Right lobe of liver (tissue), 6 donors: ENCODE data around the gene TADA2A. TPM values are rescaled to one million over a fixed set of nuclear protein-coding genes. Genes with fewer than 3 reads are reported as not detected.
A peak's percentile ranks its signal among the peaks of the same experiment; 100 is the strongest.
"Not testable (repeated sequence)": the region's sequence is repeated elsewhere in the genome, so short reads cannot be mapped to it uniquely, and the experiment has no call there.

ENCODE experiments used
- ATAC-seq, 4 donors: fragments of 200-7000 bp; cut with Tn5 transposase; one replicate each; pipeline ENCODE4 v1.9.1; 2020; ENCODE audit warnings: mild to moderate bottlenecking in 4 of 4, moderate library complexity in 4 of 4
- DNase-seq, 3 donors: peaks; one replicate each; pipeline ENCODE4 v3.0.0-alpha.2; 2020
- H3K27ac ChIP-seq, 3 donors: fragments of 200-600 bp; one replicate each; pipeline ENCODE4 v1.8.0; 2022
- H3K27me3 ChIP-seq, 2 donors: fragments of 200-600 bp; one replicate each; pipeline ENCODE4 v1.8.0; 2022
- H3K36me3 ChIP-seq, 4 donors: fragments of 200-600 bp; sonication (generic) in 1 of 4; one replicate each; pipeline versions ENCODE4 v1.5.1 to v1.8.0; 2017 to 2022; ENCODE audit warnings: control low read depth in 1 of 4
- H3K4me1 ChIP-seq, 4 donors: fragments of 200-600 bp; sonication (generic) in 1 of 4; one replicate each; pipeline versions ENCODE4 v1.5.1 to v1.8.0; 2017 to 2022; ENCODE audit warnings: control low read depth in 1 of 4
- H3K4me3 ChIP-seq, 3 donors: fragments of 200-600 bp; one replicate each; pipeline ENCODE4 v1.8.0; 2022
- H3K9me3 ChIP-seq, 4 donors: fragments of 200-600 bp; sonication (generic) in 1 of 4; one replicate each; pipeline versions ENCODE4 v1.5.1 to v1.8.0; 2017 to 2022; ENCODE audit warnings: control low read depth in 1 of 4
- POLR2A ChIP-seq: fragments of 450-650 bp; IDR thresholded peaks from one replicate; pipeline ENCODE4 v1.6.1; 2017; ENCODE audit warnings: antibody characterized with exemption, mild to moderate bottlenecking
- WGBS: methylation state at CpG from one replicate; pipeline ENCODE4 v1.1.6; 2018; ENCODE audit warnings: low coverage, low lambda C conversion rate; ENCODE audit not compliant: insufficient coverage; ENCODE audit errors: missing lambda C conversion rate; 5-methylcytosine and 5-hydroxymethylcytosine counted together
- intact Hi-C, 2 donors: fragments of 100-400 bp; cut with DNase I; formaldehyde crosslinking; loops; one replicate each; pipeline versions ENCODE4 v1.11.2 to v1.14.1; 2022
- total RNA-seq, 6 experiments: library from RNA; depleted of rRNA in 2 of 6; stranded (reverse); fragments of >200 nt in 2 of 6; fragmentation: NEBNext Ultra II Directional in 3 of 6; extraction: Animal tissue kit (Norgen Biotek cat#: 25700) in 3 of 6; gene quantifications; one replicate each; pipeline versions ENCODE4 v1.1.0 to v1.2.4, GENCODE V29; 2016 to 2023
- TF ChIP-seq, protein P1 (sequence below), 4 donors: fragments of 200-600 bp in 3 of 4; fragments of 450-650 bp in 1 of 4; IDR thresholded peaks; one replicate each; pipeline versions ENCODE4 v1.5.1 to v1.8.0; 2016 to 2022; ENCODE audit warnings: antibody characterized with exemption in 4 of 4, mild to moderate bottlenecking in 2 of 4
- donor health status: DM: no; HTN: yes; CAD: no.
- donor health status: DM: no; HTN: no; CAD: no.
- donor health status: DM: no; HTN: no; CAD: no.
- donor health status: DM: no; HTN: yes; CAD: no.
- donor health status: DM: no; HTN: yes; CAD: no.

The TADA2A gene
- total RNA-seq, 6 experiments from 2014 or later = 5.2 to 9.6 (median 7.4) TPM

- intact Hi-C loops = no loop called here
- H3K9me3 ChIP-seq = no peaks in the 10 kb centered on the region
- H3K27ac ChIP-seq = no peak overlapping the region
- no peak for TF ChIP-seq POLR2A
- TF ChIP-seq, protein P1, sequence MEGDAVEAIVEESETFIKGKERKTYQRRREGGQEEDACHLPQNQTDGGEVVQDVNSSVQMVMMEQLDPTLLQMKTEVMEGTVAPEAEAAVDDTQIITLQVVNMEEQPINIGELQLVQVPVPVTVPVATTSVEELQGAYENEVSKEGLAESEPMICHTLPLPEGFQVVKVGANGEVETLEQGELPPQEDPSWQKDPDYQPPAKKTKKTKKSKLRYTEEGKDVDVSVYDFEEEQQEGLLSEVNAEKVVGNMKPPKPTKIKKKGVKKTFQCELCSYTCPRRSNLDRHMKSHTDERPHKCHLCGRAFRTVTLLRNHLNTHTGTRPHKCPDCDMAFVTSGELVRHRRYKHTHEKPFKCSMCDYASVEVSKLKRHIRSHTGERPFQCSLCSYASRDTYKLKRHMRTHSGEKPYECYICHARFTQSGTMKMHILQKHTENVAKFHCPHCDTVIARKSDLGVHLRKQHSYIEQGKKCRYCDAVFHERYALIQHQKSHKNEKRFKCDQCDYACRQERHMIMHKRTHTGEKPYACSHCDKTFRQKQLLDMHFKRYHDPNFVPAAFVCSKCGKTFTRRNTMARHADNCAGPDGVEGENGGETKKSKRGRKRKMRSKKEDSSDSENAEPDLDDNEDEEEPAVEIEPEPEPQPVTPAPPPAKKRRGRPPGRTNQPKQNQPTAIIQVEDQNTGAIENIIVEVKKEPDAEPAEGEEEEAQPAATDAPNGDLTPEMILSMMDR (IDR thresholded peaks at IDR 0.05) = no peak
- ATAC-seq (no peak), DNase-seq (no peak)
- peaks cover 0 to 6% (median 2%) of the 10 kb centered on the region in 4 donors for H3K4me1 ChIP-seq
- H3K4me3 ChIP-seq = no peak overlapping the region
- H3K36me3 ChIP-seq = no peaks in the 10 kb centered on the region
- H3K27me3 ChIP-seq = no peaks in the 10 kb centered on the region
Measured at GRCh38 chr17:37400505-37400904, 6.2 kb upstream of the TADA2A start.

DNA sequence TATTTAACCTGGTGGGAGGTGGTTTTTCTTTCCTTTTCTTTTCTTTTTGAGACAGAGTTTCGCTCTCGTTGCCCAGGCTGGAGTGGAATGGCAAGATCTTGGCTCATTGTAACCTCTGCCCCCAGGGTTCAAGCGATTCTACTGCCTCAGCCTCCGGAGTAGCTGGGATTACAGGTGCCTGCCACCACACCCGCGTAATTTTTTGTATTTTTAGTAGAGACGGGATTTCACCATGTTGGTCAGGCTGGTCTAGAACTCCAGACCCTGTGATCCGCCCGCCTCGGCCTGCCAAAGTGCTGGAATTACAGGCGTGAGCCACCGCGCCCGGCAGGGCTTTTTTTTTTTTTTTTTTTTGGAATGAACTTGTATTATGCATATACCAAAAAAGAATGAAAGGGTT, 1.2 kb upstream of the TADA2A start:
- H3K9me3 ChIP-seq, DNase-seq, H3K36me3 ChIP-seq, H3K4me3 ChIP-seq, H3K27me3 ChIP-seq, intact Hi-C loops, H3K27ac ChIP-seq, ATAC-seq: not testable (repeated sequence)
- 46% methylated on average over 12 of the region's 14 CpGs for WGBS
- peaks cover 0 to 10% (median 0%) of the 10 kb centered on the region in 4 donors for H3K4me1 ChIP-seq

DNA sequence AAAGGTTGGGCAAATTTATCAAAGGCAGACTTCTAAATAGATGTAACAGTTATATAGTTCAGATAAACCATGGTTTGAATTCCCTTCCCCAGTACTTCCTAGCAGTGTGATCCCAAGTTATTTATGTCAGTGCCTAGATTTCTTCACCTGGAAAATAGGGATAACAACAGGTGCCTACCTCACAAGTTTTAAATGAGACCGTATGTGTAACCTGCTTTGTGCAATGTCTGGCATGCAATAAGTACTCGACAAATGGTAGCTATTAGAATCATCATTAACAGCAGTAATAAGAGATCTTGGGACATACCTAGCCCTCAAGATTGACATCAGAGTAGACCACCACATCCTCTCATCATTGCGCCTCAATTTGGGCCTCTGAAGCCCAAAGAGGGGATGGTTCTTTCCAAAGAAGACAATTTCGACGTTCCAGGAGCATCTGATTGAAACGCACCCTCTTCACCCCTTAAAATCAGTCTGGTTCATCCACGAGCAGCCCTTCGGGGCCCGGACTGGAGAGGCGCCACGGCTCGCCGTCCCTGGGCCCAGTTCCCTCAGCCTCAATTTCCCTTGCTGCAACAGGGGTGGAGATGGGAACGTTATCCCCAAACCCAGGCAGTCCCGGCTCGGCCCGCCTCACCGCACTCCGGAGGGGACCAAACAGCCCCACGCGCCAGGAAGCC, 591 bp upstream of the TADA2A start:
- Histone ChIP-seq H3K27me3 (no peaks in the 10 kb centered on the region), H3K27ac (peak overlapping the region; percentile 63 to 85 (median 82)), H3K4me3 (peak overlapping the region; percentile 50 to 73 (median 63)), H3K4me1 (peaks cover 0 to 10% (median 0%) of the 10 kb centered on the region in 4 donors), H3K9me3 (no peaks in the 10 kb centered on the region), H3K36me3 (peaks cover 0 to 4% (median under 1%) of the 10 kb centered on the region in 4 donors)
- intact Hi-C loops = no loop called here
- WGBS = under 1% methylated on average over 19 of the region's 21 CpGs
- no peak for ATAC-seq
- TF ChIP-seq, protein P1 (IDR thresholded peaks at IDR 0.05) = no peak
- TF ChIP-seq POLR2A = no peak
- no peak for DNase-seq

DNA sequence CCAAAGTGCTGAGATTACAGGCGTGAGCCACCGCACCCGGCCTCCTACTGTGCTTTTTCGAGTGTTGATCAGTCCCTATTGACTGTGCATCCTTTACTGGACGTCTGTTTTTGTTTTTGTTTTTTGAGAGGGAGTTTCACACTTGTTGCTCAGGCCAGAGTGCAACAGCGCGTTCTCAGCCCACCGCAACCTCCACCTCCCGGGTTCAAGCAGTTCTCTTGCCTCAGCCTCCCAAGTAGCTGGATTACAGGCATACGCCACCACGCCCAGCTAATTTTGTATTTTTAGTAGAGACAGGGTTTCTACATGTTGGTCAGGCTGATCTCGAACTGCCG, 1.4 kb downstream of the TADA2A start:
- H3K36me3 ChIP-seq = peaks cover 0 to 18% (median 10%) of the 10 kb centered on the region in 4 donors
- H3K4me3 ChIP-seq, H3K9me3 ChIP-seq, ATAC-seq, H3K27ac ChIP-seq, DNase-seq, intact Hi-C loops, H3K27me3 ChIP-seq: not testable (repeated sequence)
- peaks cover 0 to 10% (median 0%) of the 10 kb centered on the region in 4 donors for H3K4me1 ChIP-seq
- 89% methylated on average over 13 of the region's 13 CpGs for WGBS

GRCh38 chr17:37410357-37410756, 3.7 kb downstream of the TADA2A start:
- H3K36me3 ChIP-seq = peaks cover 0 to 27% (median 16%) of the 10 kb centered on the region in 4 donors
- no peak overlapping the region for H3K4me3 ChIP-seq
- H3K27me3 ChIP-seq = no peaks in the 10 kb centered on the region
- no peak for ATAC-seq
- H3K9me3 ChIP-seq = no peaks in the 10 kb centered on the region
- TF ChIP-seq, protein P1 (IDR thresholded peaks at IDR 0.05) = no peak
- TF ChIP-seq POLR2A = no peak
- intact Hi-C loops = loop anchor here in 1 of 2 donors (10.0 kb wide), 1 partner anchor 74 kb away; the partner anchor contains the start of gene DUSP14
- H3K4me1 ChIP-seq = peaks cover 0 to 6% (median 0%) of the 10 kb centered on the region in 4 donors
- 77% methylated on average over 3 of the region's 3 CpGs for WGBS
- no peak for DNase-seq
- no peak overlapping the region for H3K27ac ChIP-seq
